ENCODE results near the gene ADGRL2.
"Not testable (repeated sequence)": the region's sequence is repeated elsewhere in the genome, so short reads cannot be mapped to it uniquely, and the experiment has no call there.

The ADGRL2 gene

GRCh38 chr1:81847063-81847462 lies 46.3 kb downstream of the ADGRL2 start:
- DNase-seq (ENCODE audit: low read depth, low spot score), result no peak

GRCh38 chr1:81848880-81849682 lies 48.3 kb downstream of the ADGRL2 start:
- DNase-seq (ENCODE audit: low read depth, low spot score), result no peak

- no peak for DNase-seq (ENCODE audit: low read depth, low spot score)
These were observed 49.3 kb downstream of the ADGRL2 start for GRCh38 chr1:81850031-81850430.

- DNase-seq (ENCODE audit: low read depth, low spot score), result no peak
These were observed 49.8 kb downstream of the ADGRL2 start for GRCh38 chr1:81850495-81850894.

- no peak for DNase-seq (ENCODE audit: low read depth, low spot score)
These were observed 50.5 kb downstream of the ADGRL2 start for GRCh38 chr1:81851217-81851616.

- no peak for DNase-seq (ENCODE audit: low read depth, low spot score)
These were observed 52.2 kb downstream of the ADGRL2 start for GRCh38 chr1:81852961-81853360.

GRCh38 chr1:81867235-81867634 lies 66.5 kb downstream of the ADGRL2 start:
- DNase-seq (ENCODE audit: low read depth, low spot score), result no peak

GRCh38 chr1:81869307-81869706 lies 68.6 kb downstream of the ADGRL2 start:
- DNase-seq (ENCODE audit: low read depth, low spot score), result no peak

GRCh38 chr1:81871091-81871490 lies 70.4 kb downstream of the ADGRL2 start:
- DNase-seq (ENCODE audit: low read depth, low spot score), result not testable (repeated sequence)

GRCh38 chr1:81873946-81874345 lies 73.2 kb downstream of the ADGRL2 start:
- no peak for DNase-seq (ENCODE audit: low read depth, low spot score)

GRCh38 chr1:81874461-81874860 lies 73.7 kb downstream of the ADGRL2 start:
- no peak for DNase-seq (ENCODE audit: low read depth, low spot score)

- no peak for DNase-seq (ENCODE audit: low read depth, low spot score)
These were observed 74.2 kb downstream of the ADGRL2 start for GRCh38 chr1:81874940-81875339.

- DNase-seq (ENCODE audit: low read depth, low spot score), result no peak
These were observed 76.4 kb downstream of the ADGRL2 start for GRCh38 chr1:81876901-81877733.

- DNase-seq (ENCODE audit: low read depth, low spot score), result no peak
These were observed 77.2 kb downstream of the ADGRL2 start for GRCh38 chr1:81877940-81878339.

- DNase-seq (ENCODE audit: low read depth, low spot score), result no peak
These were observed 77.8 kb downstream of the ADGRL2 start for GRCh38 chr1:81878538-81878937.

GRCh38 chr1:81880781-81881180 lies 80.0 kb downstream of the ADGRL2 start:
- DNase-seq (ENCODE audit: low read depth, low spot score), result no peak

GRCh38 chr1:81885291-81885690 lies 84.6 kb downstream of the ADGRL2 start:
- DNase-seq (ENCODE audit: low read depth, low spot score), result no peak

GRCh38 chr1:81886292-81886691 lies 85.6 kb downstream of the ADGRL2 start:
- not testable (repeated sequence) for DNase-seq (ENCODE audit: low read depth, low spot score)

GRCh38 chr1:81887421-81888144 lies 86.8 kb downstream of the ADGRL2 start:
- DNase-seq (ENCODE audit: low read depth, low spot score), result no peak

GRCh38 chr1:81889166-81889565 lies 88.4 kb downstream of the ADGRL2 start:
- DNase-seq (ENCODE audit: low read depth, low spot score), result no peak

- no peak for DNase-seq (ENCODE audit: low read depth, low spot score)
These were observed 94.1 kb downstream of the ADGRL2 start for GRCh38 chr1:81894867-81895266.

- no peak for DNase-seq (ENCODE audit: low read depth, low spot score)
These were observed 98.6 kb downstream of the ADGRL2 start for GRCh38 chr1:81899214-81899821.

All from smooth muscle cell of the brain vasculature (primary cell).